ENCODE results near the gene STT3A. TPM values are rescaled to one million over a fixed set of nuclear protein-coding genes. Genes with fewer than 3 reads are reported as not detected.

Gene STT3A
- total RNA-seq, 1 donor from 2014 or later = 232 TPM

GRCh38 chr11:125671561-125671960, 78.9 kb downstream of the STT3A start:
- Histone ChIP-seq H4K20me1 (ENCODE audit: insufficient read depth, low read length) (no peaks in the 10 kb centered on the region), H3K9ac (ENCODE audit: low read length) (no peak overlapping the region), H3K27ac (ENCODE audit: low read depth, low read length) (no peak overlapping the region), H2AFZ (ENCODE audit: low read depth, low read length) (no peak overlapping the region), H3K4me2 (ENCODE audit: low read length) (no peak overlapping the region), H3K27me3 (ENCODE audit: insufficient read depth, low read length) (no peaks in the 10 kb centered on the region), H3K4me1 (ENCODE audit: insufficient read depth, low read length) (no peaks in the 10 kb centered on the region), H3K79me2 (ENCODE audit: insufficient read depth, low read length) (peaks cover 8% of the 10 kb centered on the region), H3K9me3 (ENCODE audit: insufficient read depth, low read depth, low read length) (no peaks in the 10 kb centered on the region), H3K36me3 (ENCODE audit: insufficient read depth, low read length) (no peaks in the 10 kb centered on the region), H3K4me3 (ENCODE audit: insufficient read depth, low read depth, low read length) (no peak overlapping the region)
- no peak overlapping the region for H3K4me3 Mint-ChIP-seq (ENCODE audit: unreplicated experiment)
- no peak overlapping the region for H3K27ac Mint-ChIP-seq (ENCODE audit: unreplicated experiment)
- H3K4me1 Mint-ChIP-seq (ENCODE audit: low read depth, unreplicated experiment) = no peaks in the 10 kb centered on the region
- H3K36me3 Mint-ChIP-seq (ENCODE audit: low read depth, unreplicated experiment) = peaks cover 3% of the 10 kb centered on the region
- no peak for TF ChIP-seq EZH2 (IDR thresholded peaks at IDR 0.05; ENCODE audit: insufficient read depth, low read length)
- TF ChIP-seq, protein P1, sequence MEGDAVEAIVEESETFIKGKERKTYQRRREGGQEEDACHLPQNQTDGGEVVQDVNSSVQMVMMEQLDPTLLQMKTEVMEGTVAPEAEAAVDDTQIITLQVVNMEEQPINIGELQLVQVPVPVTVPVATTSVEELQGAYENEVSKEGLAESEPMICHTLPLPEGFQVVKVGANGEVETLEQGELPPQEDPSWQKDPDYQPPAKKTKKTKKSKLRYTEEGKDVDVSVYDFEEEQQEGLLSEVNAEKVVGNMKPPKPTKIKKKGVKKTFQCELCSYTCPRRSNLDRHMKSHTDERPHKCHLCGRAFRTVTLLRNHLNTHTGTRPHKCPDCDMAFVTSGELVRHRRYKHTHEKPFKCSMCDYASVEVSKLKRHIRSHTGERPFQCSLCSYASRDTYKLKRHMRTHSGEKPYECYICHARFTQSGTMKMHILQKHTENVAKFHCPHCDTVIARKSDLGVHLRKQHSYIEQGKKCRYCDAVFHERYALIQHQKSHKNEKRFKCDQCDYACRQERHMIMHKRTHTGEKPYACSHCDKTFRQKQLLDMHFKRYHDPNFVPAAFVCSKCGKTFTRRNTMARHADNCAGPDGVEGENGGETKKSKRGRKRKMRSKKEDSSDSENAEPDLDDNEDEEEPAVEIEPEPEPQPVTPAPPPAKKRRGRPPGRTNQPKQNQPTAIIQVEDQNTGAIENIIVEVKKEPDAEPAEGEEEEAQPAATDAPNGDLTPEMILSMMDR (IDR thresholded peaks at IDR 0.05; ENCODE audit: insufficient read depth, low read depth, low read length) = no peak
- no peaks in the 10 kb centered on the region for H3K27me3 Mint-ChIP-seq (ENCODE audit: low read depth, unreplicated experiment)
- DNase-seq (ENCODE audit: low read depth) (no peak), FAIRE-seq (no peak)
- H3K9me3 Mint-ChIP-seq (ENCODE audit: unreplicated experiment) = no peaks in the 10 kb centered on the region

Other genes starting within 250 kb of the STT3A start
- gene FEZ1, start 96.6 kb upstream of the STT3A start, total RNA-seq = 17.6 and 22.8 TPM in 2 replicates
- gene EI24, start 23.4 kb upstream of the STT3A start, total RNA-seq = 118 and 129 TPM in 2 replicates
- 23.0 and 30.3 TPM in 2 replicates for gene CHEK1, start 32.3 kb downstream of the STT3A start, total RNA-seq
- not detected in 2 replicates for gene ACRV1, start 88.0 kb downstream of the STT3A start, total RNA-seq
- not detected in 2 replicates for gene PATE1, start 153.4 kb downstream of the STT3A start, total RNA-seq
- gene PATE2, start 186.0 kb downstream of the STT3A start, total RNA-seq = 0.16 TPM in 1 of 2 replicates, not detected in the other
- gene PATE3, start 195.3 kb downstream of the STT3A start, total RNA-seq = not detected in 2 replicates
- not detected in 2 replicates for gene PATE4, start 240.5 kb downstream of the STT3A start, total RNA-seq

Data from astrocyte (in vitro differentiated cells and primary cell).